Activated CD4-positive, alpha-beta T cell treated with anti-CD3 and anti-CD28 coated beads, Interleukin-2, amount 50 U/mL, for 24 hours (primary cell): ENCODE results near the gene EXOSC1.
"Not testable (repeated sequence)": the region's sequence is repeated elsewhere in the genome, so short reads cannot be mapped to it uniquely, and the experiment has no call there.

ENCODE experiments used
- DNase-seq, 2 donors: peaks; one replicate each; pipeline ENCODE4 v3.0.0-alpha.2; 2020; ENCODE audit warnings: low read depth in 1 of 2, low spot score in 1 of 2

EXOSC1 gene

DNA sequence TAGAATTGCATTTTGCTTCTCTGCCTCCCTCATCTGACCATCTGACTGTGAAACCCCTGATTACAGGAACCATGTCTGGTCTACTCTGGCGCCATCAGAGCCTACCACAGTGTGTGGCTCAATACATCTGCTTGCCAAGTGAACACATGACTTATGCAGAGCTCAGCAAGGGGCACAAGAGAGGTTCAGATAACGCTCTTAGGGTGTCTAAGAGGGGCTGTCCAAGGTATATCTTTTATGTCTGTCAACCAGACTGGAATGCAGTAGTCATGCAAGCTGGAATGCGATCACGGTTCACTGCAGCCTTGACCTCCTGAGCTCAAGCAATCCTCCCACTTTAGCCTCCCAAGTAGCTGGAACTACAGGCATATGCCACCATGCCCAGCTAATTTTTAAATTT lies 34.4 kb downstream of the EXOSC1 start:
- no peak for DNase-seq

DNA sequence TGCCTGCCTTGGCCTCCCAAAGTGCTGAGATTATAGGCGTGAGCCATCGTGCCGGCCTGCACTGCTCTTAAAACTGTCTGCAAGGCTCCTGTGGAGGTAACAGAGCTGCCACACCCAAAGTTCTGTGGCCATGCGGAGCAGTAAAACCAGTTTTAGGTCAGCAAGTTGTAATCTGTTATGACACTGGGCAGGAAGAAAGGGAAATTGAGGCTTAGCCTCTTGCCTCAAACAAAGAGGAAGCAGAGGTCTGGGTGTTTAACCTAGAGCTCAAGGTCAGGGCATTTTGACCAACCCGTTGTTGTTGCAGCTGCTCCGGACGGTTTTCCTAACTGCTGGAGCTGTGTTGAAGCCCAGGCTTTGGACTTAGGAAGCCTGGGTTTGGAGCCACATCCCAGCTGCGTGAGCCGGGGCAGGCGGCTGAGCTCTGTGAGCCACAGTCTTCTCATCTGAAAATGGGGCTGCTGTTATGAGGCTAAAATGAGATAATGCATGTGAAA lies 37.3 kb downstream of the EXOSC1 start:
- no peak for DNase-seq

DNA sequence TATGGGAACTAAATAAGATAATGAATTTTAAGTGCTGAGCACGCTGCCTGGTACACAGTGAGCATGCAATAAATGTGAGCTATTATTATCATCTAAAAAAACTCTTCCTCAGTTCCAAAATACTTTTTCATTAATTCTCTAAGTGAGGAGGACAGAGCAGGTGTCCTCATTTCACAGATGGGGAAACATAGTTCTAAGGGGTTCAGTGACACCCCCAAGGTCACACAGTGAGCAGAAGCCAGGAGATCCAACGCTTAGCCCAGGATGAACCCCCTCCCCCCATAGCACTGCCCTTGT lies 37.9 kb downstream of the EXOSC1 start:
- DNase-seq = no peak

DNA sequence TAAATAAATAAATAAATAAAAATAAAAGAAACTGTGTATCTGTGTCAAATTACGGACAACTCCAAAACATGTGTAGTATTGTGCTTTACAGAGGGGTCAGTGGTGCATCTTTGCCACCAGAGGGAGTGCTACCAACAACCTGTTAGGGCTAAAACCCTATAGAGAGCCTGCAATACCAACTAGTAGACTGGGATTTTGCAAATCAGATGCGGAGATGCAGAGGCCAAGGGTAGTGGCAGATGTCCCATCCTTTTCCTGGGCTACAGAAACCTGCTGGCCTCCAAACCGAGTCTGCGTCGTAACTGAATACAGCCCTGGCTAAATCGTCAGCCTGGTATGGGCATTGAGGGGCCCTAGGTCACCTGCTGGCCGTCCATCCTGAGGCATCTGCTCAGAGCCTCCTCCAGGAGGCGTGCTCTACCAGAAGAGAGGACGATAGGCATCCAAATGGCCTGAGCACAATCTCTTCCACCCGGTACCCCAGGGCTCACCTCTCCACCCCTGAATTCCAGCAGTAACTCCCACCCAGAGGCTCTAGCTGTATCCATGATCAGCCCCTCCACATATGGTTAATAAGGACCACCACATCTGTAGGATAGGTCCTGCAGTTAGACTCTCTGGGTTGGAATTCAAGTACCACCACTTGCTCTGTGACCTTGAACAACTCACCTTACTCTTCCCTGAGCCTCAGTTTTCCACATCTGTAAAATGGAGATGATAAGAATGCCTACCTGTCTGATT lies 38.4 kb downstream of the EXOSC1 start:
- DNase-seq = peak in 1 of 2 donors; percentile 69

DNA sequence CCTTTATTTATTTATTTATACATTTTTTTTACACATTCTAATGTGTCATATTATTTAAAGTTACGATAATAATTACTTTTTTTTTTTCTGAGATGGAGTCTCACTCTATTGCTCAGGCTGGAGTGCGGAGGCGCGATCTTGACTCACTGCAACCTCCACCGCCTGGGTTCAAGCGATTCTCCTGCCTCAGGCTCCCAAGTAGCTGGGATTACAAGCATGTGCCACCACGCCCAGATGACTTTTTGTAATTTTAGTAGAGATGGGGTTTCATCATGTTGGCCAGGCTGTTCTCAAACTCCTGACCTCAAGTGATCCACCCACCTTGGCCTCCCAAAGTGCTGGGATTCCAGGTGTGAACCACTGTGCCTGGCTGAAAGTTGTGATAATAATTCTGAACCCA lies 39.3 kb downstream of the EXOSC1 start:
- DNase-seq = not testable (repeated sequence)

DNA sequence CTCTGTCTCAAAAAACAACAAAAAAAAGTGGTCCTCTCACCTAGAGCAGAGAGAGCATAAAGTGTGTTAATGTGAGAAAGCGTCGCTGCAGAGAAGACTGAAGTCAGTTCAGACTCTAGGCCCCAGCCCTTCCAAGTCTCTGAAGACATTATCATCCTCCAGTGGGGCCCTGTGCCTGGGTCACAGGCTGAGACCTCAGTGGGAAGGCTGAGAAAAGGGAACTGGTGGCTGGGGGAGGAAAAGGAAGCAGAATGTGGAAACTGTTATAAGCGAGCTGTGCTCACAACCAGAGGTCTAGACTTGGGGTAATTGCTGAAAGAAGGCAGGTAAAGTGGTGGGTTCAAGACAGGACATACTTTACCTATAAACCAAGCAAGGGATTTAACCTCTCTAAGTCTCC lies 39.7 kb downstream of the EXOSC1 start:
- no peak for DNase-seq

DNA sequence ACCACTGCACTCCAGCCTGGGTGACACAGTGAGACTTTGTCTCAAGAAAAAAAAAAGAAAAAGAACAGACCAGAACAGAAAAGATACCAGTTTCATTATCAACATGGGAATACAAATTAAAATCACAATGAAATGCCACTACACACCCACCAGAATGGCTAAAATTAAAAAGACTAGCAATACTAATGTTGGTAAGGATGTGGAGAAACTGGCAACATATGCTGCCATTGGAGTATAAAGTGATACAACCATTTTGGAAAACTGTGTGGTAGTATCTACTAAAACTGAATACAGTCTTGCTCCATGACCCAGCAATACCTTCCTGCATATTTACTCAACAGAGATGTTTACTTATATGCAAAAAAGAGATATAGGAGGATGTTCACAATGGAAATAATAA lies 41.8 kb downstream of the EXOSC1 start:
- no peak for DNase-seq

DNA sequence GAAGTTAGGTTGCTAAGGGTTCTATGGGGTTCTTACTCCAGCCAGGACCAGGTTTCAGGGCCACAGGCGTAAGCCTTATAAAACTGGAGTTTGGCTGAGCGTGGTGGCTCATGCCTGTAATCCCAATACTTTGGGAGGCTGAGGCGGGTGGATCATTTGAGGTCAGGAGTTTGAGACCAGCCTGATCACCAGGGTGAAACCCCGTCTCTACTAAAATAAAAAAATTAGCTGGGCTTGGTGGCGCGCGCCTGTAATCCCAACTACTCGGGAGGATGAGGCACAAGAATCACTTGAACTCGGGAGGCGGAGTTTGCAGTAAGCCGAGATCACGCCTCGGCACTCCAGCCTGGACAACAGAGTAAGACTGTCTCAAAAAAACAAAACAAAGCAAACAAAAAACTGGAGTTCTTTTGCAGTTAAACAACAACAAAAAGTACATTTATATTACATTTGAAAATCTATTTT lies 44.3 kb downstream of the EXOSC1 start:
- DNase-seq = no peak

DNA sequence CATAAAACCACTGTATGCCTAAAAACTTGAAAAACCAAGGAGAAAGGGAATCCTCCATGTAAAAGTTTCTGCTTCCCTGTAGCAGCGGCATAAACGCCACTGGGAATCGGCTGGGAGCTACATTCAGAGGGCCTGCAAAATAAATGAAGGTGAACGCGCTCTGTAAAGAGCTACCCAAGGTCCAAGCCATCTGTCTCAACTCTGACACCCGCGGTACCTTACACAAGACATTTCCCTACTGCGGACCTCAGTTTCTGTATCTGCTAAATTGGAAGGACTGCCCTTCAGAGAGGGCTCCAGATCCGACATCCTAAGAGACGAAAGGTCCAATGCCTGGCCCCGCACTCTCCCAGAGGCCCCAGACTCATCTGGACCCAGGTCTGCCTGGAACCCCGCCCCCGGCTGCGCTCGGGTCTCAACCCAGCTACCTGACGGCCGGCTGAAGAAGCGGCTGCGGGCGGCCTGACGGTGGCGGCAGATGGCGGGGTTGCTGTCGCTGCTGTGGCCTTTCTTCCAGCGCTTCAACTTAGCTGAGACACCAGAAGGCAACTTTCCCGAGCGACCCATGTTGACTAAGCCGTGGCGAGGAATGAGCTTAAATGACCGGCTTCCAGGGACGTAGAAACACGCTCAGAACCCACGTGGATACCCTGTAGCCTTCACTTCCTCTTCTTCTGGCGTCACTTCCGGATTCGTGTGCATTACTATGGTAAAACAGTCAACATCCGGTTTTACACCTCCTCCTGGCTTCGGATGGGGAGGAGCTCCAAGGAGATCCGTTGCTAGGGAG lies 44.9 kb downstream of the EXOSC1 start, which contains the start of gene RRP12:
Gene RRP12, minus strand, starts transcription at position 676 of the 790 bp plus-strand sequence. Its CDS starts 109 bp downstream, at position 567.
- peak in 1 of 2 donors; percentile 90 for DNase-seq

DNA sequence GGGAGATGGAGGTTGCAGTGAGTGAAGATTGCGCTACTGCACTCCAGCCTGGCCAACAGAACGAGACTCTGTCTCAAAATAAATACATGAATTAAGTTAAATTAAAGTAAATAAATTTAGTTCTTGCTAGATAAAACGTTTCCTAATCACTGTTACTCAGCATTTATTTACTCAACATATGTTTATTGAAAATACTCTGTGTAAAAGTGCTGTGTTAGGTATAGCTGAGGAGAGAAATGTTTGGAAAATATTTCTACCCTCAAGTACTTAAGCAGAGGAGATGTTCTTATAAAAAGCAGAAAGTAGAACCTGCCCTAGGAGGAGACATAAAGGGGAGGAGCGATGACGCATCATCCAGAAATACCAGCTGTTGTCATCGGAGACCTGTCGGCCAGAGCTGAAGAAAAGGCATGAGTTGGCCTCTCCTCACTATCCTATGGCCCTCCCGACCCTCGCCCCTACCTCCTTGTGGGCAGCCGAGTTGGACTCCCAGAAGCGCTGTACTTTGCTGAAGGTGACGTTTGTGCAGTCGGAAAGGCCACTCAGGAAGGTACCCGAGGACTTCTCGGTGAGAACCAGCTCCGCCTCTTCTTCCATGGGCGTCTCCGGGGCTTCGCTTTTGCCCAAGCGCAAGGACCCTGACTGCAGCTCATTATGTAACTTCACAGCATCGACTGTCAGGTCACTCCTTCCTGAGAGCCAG lies 45.8 kb downstream of the EXOSC1 start:
- DNase-seq = no peak

DNA sequence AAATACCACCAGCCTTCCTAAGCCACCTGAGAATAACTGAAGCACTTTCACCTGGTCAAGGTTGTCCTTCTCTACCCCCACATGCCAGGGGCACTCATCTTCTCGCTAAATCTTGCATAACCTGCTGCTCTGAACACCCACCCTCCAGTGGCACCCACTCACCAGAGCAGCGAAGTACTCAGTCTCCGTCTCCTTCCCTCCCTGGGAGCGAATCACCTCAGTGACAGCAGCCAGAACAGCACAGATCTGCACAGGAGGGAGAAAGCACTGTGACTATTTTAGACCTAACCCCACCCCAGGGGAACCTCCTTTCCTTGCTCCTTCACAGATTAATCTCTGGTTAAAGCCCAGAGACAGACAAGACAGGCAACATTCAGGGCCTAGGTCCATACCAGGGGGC lies 49.8 kb downstream of the EXOSC1 start:
- no peak for DNase-seq

DNA sequence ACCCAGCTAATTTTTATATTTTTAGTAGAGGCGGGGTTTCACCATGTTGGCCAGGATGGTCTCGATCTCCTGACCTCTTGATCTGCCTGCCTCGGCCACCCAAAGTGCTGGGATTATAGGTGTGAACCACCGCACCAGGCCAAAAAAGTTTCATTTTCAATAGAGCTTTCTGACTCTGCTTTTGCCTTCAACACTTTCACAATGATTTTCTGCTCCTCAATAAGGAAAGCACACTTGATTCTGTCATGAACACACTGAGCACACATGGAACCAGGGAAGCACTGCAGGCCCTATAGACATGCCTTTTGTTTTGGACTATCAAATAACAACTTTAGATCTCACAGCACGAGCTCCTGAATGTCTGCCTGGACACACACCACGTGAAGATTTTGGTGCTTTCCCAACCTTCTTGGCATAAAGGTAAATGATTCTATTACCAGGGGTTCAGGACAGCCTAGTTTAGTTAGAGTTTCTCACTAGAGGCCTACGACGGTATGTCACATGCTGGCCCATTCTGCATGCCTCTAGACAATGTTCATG lies 52.7 kb downstream of the EXOSC1 start:
- no peak for DNase-seq

DNA sequence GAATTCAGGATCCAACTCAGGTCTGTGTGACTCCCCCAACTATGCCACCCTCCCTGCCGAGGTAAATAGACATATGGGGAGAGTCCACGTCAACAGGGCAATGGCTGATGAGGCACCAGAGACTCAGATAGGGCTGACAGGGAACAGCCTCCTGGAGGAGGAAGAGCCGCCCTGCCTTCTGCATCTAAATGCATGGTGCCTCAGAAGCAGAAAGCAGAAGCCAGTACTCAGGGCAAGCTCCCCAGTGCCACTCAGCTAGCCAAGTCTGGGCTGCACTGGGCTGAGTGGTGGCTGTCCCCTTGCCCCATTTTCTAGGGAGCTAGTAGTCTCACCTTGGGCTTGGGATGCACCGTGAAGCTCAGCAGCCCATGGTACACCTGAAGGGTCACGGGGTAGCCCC lies 55.7 kb downstream of the EXOSC1 start:
- DNase-seq = no peak

DNA sequence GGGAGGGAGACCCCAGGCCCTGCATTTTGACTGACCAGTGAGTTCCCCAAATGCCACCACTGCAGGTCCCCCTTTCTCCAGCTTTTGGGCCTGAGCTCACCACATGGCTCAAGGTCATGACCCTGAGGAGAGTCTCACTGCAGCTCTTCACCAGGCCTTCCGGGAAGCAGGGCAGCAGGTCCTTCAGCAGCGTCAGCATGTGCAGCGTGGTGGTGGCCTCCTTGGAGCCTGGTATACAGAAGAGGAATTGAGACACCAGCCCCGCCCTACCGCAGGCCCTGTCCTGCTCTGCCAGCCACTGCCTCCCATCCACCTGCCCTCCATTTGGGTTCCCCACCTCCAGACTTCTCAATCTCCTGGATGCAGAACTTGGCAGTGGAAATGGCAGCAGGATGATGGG lies 57.7 kb downstream of the EXOSC1 start:
- DNase-seq = no peak
